Amniotic epithelial cell (primary cell): Measurements from ENCODE around the gene G3BP1.
"Not testable (repeated sequence)": the region's sequence is repeated elsewhere in the genome, so short reads cannot be mapped to it uniquely, and the experiment has no call there.

ENCODE experiments used
- DNase-seq: peaks from one replicate; pipeline ENCODE4 v3.0.0-alpha.2; 2010; ENCODE audit warnings: low read depth

Gene G3BP1

GRCh38 chr5:151755383-151755782, 16.4 kb upstream of the G3BP1 start:
- DNase-seq, result no peak

GRCh38 chr5:151757233-151758140, 14.3 kb upstream of the G3BP1 start:
- DNase-seq, result no peak

- DNase-seq, result no peak
Observed at GRCh38 chr5:151758141-151758429, 13.7 kb upstream of the G3BP1 start.

- peak; percentile 76 for DNase-seq
Observed at GRCh38 chr5:151758430-151759241, 13.1 kb upstream of the G3BP1 start, which contains the start of gene ATOX1. Gene ATOX1, minus strand, starts transcription at chr5:151758631. Its CDS starts 80 bp downstream, at chr5:151758551.

- no peak for DNase-seq
Observed at GRCh38 chr5:151764801-151765200, 7.0 kb upstream of the G3BP1 start.

GRCh38 chr5:151766975-151767374, 4.8 kb upstream of the G3BP1 start:
- no peak for DNase-seq

- DNase-seq, result peak; percentile 62
Observed at GRCh38 chr5:151770383-151771258, 1.1 kb upstream of the G3BP1 start.

- no peak for DNase-seq
Observed at GRCh38 chr5:151772029-151772845, 483 bp downstream of the G3BP1 start.

GRCh38 chr5:151772846-151773561, 1.2 kb downstream of the G3BP1 start:
- peak; percentile 40 for DNase-seq

- DNase-seq, result no peak
Observed at GRCh38 chr5:151773951-151774350, 2.2 kb downstream of the G3BP1 start.

GRCh38 chr5:151775025-151775606, 3.4 kb downstream of the G3BP1 start:
- no peak for DNase-seq

- no peak for DNase-seq
Observed at GRCh38 chr5:151779531-151780125, 7.9 kb downstream of the G3BP1 start.

- no peak for DNase-seq
Observed at GRCh38 chr5:151780348-151780747, 8.6 kb downstream of the G3BP1 start.

- DNase-seq, result peak; percentile 49
Observed at GRCh38 chr5:151781201-151781600, 9.4 kb downstream of the G3BP1 start.

- not testable (repeated sequence) for DNase-seq
Observed at GRCh38 chr5:151783664-151784063, 11.9 kb downstream of the G3BP1 start.

GRCh38 chr5:151784141-151784540, 12.4 kb downstream of the G3BP1 start:
- DNase-seq, result no peak

GRCh38 chr5:151786468-151786867, 14.7 kb downstream of the G3BP1 start:
- no peak for DNase-seq

GRCh38 chr5:151787817-151788216, 16.1 kb downstream of the G3BP1 start:
- DNase-seq, result no peak

GRCh38 chr5:151793358-151793757, 21.6 kb downstream of the G3BP1 start:
- DNase-seq, result no peak

GRCh38 chr5:151795426-151795825, 23.7 kb downstream of the G3BP1 start:
- no peak for DNase-seq
